Superior temporal gyrus (tissue), 1 donor: Measurements from ENCODE around the gene PTGR3.
"Not testable (repeated sequence)": the region's sequence is repeated elsewhere in the genome, so short reads cannot be mapped to it uniquely, and the experiment has no call there.

ENCODE experiments used
- DNase-seq: peaks from one replicate; pipeline ENCODE4 v3.0.0-alpha.2; 2016; ENCODE audit errors: extremely low spot score

PTGR3 gene

GRCh38 chr18:75202696-75203365 is 6.1 kb downstream of the PTGR3 start:
- DNase-seq = peak; percentile 33

GRCh38 chr18:75201282-75202270 is 7.4 kb downstream of the PTGR3 start:
- peak; percentile 17 for DNase-seq

- DNase-seq = no peak
Observed at GRCh38 chr18:75200605-75201280, 8.2 kb downstream of the PTGR3 start.

GRCh38 chr18:75200071-75200470 is 8.9 kb downstream of the PTGR3 start:
- DNase-seq = no peak

- DNase-seq = no peak
Observed at GRCh38 chr18:75199327-75199726, 9.6 kb downstream of the PTGR3 start.

GRCh38 chr18:75198036-75198435 is 10.9 kb downstream of the PTGR3 start:
- no peak for DNase-seq

GRCh38 chr18:75192899-75193298 is 16.0 kb downstream of the PTGR3 start:
- no peak for DNase-seq

GRCh38 chr18:75189696-75190095 is 19.2 kb downstream of the PTGR3 start:
- no peak for DNase-seq

GRCh38 chr18:75187702-75188101 is 21.2 kb downstream of the PTGR3 start:
- DNase-seq = not testable (repeated sequence)

GRCh38 chr18:75185460-75185859 is 23.5 kb downstream of the PTGR3 start:
- no peak for DNase-seq

- no peak for DNase-seq
Observed at GRCh38 chr18:75183973-75184493, 24.9 kb downstream of the PTGR3 start.

- no peak for DNase-seq
Observed at GRCh38 chr18:75183524-75183923, 25.4 kb downstream of the PTGR3 start.

- DNase-seq = no peak
Observed at GRCh38 chr18:75179819-75180600, 28.9 kb downstream of the PTGR3 start.

GRCh38 chr18:75178376-75178775 is 30.6 kb downstream of the PTGR3 start:
- DNase-seq = no peak

- DNase-seq = no peak
Observed at GRCh38 chr18:75176849-75177248, 32.1 kb downstream of the PTGR3 start.

- no peak for DNase-seq
Observed at GRCh38 chr18:75173738-75174137, 35.2 kb downstream of the PTGR3 start.

GRCh38 chr18:75173125-75173432 is 35.9 kb downstream of the PTGR3 start:
- no peak for DNase-seq

GRCh38 chr18:75172299-75173124 is 36.4 kb downstream of the PTGR3 start:
- no peak for DNase-seq

- no peak for DNase-seq
Observed at GRCh38 chr18:75170916-75171315, 38.0 kb downstream of the PTGR3 start.

- no peak for DNase-seq
Observed at GRCh38 chr18:75170022-75170789, 38.7 kb downstream of the PTGR3 start.
